NCI-H446 (cell line): Measurements from ENCODE around the gene CELF2.

ENCODE experiments used
- DNase-seq, 2 experiments: peaks; one replicate each; lab custom pipeline; 2025; lab: John Stamatoyannopoulos, UW

CELF2 gene

DNA sequence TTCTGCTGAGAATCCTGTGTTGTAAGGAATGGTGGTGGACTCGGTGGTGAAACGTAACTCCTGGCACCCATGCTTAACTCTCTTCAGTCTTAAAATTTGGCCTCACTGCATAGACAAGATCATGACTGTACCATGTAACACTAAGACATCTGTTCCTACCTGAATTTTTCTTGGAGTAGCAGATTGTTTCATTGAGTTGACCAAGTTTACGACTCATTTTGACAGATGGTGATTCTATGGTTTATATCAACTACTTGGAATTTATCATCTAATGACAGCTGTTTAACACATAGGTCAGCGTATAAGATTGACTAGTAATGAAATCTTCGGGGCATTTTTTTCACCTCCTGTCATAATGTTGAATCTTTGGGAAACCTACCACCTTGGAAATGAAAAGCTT is 184.2 kb downstream of the CELF2 start:
- DNase-seq, result peak in 1 of 2 experiments; percentile 19

DNA sequence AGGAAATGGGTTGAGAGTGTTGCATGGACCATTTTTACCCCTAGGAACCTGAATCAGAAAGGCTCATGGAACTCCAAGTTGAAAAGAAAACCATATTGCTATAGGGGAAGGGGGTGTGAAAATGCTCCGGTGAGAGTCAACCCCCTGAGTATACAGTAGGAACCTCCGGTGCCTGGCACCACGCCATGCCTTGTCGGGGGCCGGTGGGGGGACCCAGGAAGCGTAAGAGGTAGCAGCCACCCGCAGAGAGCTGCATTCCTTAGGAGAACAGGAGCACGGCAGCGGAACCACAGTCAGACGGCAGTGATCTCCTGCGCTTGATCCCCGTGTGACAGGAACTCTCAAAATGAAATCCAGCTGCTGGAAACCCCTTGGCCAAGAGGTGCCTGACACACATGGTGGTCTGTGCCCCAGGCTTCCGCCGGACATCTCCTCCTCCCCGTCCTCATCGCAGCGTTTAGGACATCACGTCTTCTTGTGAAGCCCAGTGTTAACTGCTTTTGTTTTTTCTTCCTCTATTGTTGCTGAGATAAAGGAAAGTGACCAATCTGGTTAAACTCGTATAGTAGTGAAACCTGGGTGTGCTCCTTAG is 186.8 kb downstream of the CELF2 start:
- DNase-seq, result no peak

DNA sequence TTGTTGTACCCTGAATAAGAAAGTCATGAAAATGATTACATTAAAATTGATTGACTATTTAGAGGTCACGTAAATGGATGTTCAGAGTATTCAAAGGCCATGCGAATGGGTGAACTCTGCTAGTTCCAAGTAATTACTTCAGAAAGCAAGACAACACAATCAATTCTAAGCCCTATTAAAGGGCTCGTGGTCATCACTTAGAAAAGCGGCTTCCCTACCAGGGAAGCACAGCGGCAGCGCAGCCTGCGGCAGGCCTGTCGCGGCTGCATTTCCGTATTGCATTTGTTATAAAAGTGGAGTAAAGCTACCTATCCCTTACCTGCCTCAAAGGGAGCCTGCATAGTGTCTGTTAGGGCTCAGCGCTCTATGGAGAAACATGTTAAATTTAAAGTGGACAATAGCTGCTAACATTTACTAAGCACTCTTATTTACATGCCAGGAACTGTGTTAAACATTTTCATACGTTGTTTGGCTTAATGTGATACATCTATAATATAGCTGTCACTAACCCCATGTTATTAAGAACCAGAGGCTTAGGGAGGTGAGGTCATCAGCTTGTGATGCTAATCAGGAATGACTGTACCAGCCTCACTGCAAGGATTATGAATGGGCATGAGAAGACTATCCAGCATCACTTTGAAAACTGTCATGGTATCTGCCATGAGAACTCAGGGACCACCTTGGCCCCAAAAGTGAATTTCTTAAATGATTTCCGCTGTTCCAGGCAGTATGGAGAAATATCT is 187.5 kb downstream of the CELF2 start:
- no peak for DNase-seq

DNA sequence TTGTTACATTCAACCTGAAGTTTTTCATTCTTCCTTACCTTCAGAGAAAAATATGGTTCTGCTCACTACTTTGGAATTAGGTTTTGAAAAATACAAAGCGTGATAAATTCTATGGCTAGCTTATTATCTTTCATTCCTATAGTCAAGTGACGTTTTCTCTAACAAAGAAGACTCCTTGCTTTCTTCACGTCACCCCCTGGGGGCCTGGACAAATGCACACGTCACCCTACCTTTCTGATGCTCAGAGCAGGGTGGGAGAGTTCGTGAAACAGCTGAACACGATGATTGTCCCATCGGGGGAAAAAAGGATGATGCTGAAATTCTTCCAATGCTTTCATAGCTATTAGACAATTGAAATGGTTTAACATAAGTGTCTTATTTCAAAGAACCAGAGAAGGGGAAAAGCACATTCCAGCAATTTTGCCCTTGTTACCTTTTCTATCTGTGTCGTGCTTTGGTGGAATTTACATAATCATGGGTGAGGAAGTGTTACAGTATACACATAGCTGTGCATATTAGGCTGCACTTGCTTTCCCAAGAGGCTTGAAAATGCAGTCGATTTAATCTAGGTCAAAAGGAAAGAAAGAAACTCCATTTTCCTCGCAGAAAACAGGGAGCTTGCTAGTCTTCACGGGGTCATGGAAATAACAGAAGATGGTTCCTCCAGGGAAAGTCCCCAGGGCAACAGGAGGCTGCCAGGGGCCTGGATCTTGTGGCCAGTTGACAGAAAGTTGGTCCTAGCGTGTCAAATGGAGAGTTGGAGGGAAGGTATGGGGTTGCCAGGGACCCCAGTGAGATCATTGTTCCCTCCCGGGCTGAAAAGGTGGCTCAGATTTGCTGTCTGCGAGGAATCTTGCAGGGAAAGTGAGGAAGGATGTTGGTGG is 189.2 kb downstream of the CELF2 start:
- no peak for DNase-seq

DNA sequence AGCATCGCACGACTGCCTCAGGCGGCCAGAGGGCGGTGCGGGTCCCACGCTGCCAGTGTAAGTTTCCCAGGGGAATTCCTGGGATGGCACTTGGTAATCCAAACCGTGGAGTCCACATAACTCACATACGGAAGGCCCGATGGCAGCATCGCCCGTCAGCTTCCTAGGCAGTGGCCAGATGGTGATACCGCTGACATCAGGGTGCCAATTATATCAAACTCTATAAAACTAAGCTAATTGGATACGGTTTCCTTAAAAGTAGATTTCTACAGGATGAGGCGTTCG is 189.8 kb downstream of the CELF2 start:
- DNase-seq, result peak in 1 of 2 experiments; percentile 4

DNA sequence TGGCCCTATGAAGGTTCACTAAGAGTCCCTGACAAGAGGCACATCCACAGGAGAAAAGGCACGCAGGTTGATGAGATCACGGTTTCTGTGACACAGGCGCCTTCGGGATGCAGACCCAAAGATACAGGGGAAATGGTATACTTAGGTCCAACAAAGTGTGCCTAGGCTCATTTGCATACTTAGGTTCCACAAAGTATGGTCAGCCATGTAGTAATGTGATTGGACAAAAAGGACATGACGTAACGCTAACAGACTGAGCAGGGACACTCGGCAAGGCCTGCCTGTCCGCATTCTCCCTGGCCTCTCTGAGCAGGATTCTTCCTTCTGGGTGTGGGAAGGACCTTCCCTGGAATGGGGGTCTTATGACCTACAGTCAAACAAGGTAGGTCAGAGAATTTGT is 190.6 kb downstream of the CELF2 start:
- DNase-seq, result no peak

DNA sequence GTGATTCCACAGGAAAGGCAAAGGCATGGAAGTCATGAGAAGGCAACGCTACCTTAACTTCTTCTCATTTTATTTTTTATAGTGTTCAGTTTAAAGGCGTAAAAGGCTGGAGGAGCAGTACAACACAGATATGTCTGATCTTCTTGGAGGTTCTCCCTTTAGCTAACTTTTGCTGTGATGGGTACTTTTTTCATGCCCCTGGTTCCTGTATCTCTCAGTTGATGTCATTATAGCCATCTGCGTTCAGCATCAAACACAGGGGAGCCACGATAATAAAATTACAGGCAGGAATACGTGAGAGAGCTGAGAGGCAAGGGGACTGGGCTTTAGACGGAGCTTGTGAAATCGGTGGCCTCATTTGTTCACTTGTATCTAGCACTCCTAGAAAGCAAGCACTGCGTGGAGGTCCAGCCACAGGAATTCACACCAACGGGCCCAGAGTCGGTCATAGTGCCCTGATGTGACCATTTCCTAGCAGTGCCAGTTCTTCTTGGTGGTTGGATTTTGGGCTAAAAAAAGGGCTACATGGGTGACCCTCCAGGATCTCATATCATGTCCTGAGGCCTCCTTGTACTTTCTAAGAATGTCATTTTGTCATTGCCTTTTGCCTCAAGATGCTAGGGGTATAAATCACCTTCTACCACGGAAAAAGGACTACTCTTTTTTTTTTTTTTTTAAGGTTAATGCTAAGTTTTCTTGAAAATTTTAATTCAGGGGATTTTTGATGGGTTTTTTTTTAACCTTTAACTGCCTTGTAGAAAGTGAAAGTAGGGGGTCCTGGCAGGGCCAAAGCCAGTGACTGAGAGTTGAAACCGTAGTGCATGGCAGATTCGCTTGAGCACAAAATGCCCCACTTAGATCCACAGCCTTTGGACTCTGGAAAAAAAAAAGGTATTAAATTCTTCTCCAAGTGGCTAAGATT is 191.5 kb downstream of the CELF2 start:
- no peak for DNase-seq

DNA sequence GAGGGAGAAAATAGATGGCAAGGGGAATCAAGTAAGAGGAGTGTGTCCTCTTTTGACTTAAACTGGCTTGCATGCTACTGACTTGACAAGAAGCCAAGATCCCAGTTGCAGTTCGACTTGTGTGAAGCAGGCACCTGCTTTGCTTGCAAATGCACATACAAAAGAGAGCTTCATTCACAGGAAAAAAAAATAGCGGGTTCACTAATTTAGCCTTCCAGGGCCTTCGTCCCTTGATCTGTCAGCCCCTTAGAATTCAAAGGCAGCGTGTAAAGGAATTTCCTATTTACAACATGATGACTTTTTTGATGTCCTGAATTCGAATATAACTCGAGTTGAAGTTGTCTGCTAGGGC is 192.1 kb downstream of the CELF2 start:
- DNase-seq, result peak in 1 of 2 experiments; percentile 24

DNA sequence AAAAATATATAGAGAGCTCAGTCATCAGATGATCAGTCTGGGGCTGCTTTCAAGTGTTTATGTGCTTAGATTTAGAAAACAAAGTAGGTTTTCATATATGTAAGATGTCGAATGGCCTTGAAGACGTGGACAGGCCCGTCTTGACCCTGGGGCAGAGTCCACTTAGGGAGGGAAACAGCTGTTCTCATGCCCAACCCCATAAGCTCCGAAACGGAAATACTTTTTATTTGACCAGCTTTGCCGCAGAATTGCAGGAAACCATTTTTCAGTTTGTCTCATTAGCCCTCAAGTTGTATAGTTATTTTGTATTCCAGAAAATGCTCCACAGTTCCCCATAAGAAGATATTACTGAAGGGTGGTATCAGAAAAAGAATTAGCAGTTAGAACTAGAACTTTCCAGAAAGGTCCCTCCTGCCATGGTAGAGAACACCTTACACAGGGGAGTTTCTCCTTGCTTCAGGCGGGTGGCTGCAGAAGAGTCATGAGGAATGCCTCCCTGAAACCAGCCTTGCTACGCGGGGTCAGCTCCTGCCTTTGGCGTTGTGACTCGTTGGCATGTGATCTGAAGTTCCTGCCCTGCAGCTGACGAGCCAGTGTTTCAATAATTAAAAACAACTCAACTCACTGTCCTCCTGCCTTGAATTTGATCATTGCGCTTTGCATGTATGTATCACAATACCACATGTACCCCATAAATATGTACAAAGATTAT is 192.7 kb downstream of the CELF2 start:
- no peak for DNase-seq

DNA sequence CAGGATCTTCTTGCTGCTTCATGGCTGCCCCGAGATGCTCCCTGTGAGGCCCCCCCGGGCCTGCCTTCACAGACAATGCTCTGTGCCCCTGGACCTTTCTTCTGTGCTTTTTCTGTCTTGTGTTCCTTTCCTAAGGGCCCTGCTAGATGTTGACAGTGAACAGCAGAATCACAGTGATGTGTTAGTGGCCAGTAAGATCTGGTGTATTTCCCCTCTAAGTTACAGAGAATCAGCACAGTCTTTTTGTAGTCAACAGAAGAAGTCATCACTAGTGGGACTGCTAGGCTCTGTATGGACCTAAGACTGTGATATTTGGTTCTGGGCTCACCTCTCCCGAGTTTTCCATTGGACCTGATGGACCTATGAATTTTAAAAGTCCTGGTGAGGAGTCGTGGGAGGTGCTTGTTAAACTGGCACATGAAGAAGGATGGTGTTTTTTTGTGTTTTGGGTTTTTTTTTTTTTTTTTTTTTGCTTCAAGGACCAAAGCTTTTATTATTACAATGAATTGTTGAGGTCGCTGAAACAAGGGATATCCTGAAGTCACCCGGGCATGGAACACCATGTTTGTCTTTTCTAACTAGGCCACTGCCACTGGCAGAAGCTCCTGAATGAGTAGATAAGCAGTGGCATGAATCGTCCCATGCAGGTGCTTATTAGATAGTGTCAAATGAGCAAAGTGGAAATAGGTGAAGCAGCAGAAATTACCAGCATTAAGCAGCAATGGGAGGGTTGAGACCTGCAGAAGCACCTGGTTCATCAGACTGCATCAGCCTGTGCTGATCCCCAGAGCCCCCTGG is 194.8 kb downstream of the CELF2 start:
- no peak for DNase-seq

DNA sequence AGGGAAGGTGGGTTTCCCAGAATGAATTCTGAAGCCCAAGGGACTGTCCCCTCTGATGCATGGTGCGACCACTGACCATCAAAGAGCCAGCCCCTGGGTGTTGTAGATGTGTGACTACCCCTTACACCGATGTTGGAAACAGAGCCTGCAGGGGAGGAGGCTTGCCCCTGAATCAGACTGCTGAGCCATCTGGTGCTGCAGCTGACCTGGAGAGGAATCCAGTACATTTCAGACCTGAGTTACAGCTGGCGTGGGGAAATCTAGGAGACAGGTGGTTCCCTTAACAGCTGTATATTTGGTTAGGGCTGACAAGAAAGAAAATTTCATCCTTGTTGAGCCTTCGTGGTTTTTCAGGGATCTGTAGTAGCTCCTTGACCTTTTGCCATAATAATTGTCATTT is 195.5 kb downstream of the CELF2 start:
- DNase-seq, result peak in 1 of 2 experiments; percentile 9

DNA sequence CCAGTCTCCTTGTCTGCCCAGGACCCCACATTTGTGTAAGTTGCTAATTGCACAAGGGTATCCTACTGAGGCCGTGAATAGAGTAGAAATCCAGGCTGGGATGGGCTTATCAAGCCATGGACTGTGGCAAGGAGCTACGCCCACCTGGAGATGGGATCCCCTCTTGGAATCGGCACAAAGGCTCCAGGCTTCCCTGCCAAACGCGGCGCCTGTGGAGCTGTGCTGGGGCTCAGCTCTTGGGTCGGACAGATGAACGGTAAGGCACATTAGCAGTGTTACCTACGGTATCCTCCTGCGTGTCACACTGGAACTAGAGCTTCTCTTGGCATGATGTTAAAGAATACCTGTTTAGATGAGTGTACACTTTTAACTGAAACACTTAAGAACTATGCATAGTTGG is 196.7 kb downstream of the CELF2 start:
- no peak for DNase-seq

DNA sequence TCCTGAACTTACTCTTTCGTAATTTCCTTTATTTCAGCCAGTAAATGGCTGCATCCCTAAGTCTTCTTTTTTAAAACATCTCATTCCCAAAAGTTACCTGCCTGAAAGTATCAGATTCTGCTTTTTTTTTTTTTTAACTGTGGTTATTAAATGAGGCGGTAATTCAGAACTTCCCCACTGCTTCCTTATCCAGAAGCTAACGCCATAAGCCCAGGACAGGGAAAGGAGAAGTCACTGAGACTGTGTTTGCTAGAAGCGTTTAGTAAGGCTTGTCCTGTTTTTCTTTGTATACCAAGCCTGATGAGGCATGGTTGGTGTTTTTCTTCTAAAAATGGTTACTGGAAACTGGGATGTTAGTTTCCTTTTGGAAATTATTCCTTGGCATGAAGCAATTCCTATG is 197.8 kb downstream of the CELF2 start:
- DNase-seq, result no peak

DNA sequence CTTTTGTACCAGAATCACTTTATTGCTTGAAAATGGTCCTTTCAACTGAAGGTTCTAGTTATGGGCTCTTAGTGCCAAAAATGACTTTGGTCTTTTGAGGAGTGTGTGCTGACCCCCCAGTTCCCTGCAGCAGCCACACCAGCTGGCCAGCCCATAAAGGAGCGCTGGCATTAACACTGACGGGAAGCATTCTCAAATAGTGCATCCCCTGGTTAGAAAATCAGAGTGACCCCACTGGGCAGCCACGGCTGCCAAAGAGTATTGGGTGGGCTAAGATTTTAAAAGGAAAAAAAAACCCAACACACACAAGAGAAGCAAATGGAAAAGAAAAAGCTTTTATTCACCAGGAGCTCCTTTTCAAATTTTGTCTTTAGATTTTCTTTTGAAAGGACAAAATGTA is 199.8 kb downstream of the CELF2 start:
- no peak for DNase-seq

DNA sequence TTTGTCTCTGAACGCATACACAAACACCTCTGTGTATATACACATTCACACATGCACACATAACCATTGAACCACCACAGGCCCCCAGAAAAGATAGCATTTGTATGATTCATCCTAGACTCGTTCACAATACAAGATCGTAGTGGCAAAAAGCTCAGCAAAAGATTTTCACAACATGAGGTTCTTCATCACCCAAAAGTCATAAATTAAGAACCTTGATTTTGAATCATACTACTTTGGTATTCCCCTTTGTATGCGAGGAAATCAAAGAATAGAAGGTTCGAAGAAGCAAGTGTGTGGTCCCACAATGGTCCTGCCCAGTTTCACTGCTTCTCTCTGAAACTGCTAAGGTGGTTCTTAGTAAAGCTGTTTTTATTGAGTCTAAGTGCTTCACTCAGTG is 200.7 kb downstream of the CELF2 start:
- no peak for DNase-seq

DNA sequence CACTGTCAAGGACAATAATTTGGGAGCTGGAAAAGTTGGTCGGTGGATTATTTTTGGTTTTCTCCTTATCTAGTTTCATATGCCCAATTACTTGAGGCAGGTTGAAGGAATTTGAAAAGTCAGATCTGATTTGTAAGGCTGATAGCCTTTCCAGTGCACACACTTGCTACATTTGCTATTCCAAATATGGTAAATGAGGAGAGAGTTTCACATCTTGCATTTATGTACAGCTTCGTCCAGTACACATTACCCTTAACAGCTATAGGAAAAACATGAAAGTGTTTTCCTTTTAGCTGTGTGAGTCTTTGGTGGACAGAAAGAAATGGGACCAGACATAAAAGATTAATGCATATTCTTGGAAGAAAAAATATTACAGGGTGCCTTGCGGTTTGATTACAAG is 201.8 kb downstream of the CELF2 start:
- DNase-seq, result no peak

DNA sequence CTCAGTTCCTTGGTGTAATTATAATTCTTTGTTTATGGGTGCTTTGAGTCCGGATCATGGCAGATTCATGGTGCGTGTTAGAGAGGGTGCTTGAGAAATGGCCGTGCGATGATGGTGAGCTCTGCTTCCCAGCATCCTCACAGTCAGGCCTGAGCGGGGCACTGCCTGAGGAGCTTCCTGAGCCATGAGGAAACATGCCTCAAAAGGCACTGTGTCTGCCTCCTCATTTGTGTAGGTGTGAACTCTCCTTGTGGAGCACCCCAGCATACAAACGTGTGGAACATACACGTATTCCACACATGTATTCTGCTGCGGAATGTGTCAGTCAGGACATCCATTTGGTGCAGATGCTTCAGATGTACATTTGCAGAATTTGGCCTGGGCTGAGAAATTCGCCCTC is 205.4 kb downstream of the CELF2 start:
- DNase-seq, result no peak

DNA sequence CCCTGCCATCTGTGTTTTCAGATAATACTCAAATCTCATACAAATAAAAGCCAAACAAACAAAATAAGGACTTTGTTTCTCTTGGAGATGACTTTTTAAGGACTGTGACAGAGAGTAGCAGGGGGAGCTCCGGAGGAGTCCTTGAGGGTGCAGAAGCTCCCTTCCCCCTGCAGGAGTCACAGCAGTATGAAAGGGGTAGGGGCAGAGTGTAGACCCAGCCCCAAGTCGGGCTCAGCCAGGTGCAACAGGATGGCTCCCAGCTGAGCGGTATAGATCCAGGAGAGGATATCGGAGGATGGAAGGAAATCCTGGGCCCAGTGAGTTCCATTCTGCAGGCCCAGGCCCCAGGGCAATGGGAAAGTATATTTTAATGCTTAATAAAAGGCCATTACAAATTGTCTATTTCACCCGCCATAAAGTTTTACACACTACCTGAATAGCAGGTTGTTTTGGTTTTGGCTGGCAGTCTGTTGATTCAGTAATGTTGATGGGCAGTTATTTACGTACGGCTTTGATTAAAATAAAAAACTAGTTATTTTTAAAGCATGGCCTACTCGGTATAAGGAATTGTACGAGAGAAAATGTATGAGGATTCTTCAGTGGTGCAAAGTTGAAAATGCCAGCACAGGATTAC is 206.0 kb downstream of the CELF2 start:
- no peak for DNase-seq

DNA sequence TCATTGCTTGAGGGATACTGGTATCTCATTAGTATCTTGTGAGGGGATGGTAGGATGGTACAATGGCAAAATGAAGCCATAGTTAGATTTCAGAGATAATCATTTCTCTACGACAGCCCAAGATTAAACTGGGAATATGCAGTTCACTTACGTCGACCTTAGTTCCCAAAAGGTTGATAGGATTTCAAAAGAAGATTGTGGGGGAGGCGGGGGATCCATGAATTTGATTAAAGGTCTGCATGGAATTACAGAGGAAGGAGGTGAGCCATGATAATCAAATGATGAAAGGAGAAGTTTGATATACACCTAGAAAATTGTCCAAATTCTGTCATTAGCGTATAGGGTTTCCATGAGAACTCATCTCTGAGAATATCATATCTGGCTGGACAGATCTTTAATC is 206.6 kb downstream of the CELF2 start:
- no peak for DNase-seq

DNA sequence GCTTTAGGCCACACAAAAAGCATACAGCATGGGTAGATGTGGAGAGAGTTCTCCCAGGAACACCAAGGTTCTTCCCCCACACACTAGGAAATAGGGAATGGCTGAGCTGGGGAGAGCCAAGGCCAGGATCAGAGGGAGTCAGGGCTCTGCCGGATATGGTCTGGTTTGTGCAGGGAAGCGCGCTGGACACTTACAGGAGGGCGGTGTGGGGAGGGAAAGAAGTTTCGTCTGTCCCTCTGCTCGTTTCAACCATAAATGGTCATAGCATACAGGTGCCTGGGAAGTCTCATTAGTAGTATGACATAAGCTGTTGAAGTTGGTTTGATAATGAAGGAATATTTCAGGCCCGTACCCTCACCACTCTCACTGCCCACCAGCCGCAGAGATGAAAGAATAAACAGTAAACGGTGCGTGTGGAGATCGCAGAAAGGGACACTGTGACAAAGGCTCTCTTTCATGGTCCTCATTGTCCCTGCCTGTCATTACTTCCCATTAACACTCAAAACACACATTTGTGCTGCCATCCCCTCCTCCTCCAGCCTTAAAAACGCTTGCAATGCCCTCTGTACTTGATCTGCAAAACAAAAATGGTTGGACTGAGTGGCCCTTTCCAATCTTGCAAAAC is 207.2 kb downstream of the CELF2 start:
- no peak for DNase-seq
